NCI-H1694 (cell line): ENCODE data around the gene DNMT3A.

ENCODE experiments used
- DNase-seq: peaks from one replicate; lab custom pipeline; 2025; lab: John Stamatoyannopoulos, UW

The DNMT3A gene

DNA sequence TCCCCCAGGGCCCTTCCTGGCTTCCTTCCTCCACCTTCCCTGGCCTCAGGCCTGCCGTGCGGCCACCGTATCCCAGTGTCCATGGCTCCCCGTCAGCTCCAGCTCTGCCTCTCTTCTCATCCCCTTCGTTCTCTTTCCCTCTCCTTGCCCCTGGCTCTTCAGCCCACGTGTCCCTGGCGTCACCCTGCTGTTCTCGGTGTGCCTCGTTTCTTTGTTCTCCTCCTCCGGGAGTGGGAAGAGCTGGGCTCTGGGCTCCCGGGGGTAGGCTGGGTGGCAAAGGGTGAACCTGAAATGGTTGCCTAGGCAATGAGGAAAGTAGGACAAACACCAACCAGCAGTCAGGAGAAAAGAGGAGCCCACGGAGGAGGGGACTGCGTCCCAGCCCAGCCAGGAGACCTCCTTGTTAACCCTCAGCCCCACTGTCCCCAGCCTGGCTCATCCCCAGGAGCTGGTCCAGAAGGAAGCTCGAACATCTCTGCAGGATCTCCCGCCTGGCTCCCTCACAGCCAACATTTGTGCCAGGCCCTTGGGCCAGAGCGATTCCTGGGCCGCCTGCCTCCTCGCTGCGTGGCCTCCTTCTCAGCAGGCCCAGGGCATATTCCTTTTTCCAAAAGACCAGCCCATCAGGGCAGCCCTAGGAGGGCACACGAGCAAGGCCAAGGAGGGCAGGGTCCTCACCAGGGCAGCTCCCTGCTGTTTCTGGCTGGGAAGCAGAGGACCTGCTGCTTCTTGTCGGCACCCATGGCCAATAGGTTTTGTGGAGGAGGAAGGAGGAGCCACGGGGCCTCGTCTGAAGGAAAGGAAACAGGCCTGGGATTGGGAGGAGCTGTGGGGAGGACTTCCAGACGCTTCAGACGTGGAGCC is 30.9 kb upstream of the DNMT3A start:
- DNase-seq: no peak

DNA sequence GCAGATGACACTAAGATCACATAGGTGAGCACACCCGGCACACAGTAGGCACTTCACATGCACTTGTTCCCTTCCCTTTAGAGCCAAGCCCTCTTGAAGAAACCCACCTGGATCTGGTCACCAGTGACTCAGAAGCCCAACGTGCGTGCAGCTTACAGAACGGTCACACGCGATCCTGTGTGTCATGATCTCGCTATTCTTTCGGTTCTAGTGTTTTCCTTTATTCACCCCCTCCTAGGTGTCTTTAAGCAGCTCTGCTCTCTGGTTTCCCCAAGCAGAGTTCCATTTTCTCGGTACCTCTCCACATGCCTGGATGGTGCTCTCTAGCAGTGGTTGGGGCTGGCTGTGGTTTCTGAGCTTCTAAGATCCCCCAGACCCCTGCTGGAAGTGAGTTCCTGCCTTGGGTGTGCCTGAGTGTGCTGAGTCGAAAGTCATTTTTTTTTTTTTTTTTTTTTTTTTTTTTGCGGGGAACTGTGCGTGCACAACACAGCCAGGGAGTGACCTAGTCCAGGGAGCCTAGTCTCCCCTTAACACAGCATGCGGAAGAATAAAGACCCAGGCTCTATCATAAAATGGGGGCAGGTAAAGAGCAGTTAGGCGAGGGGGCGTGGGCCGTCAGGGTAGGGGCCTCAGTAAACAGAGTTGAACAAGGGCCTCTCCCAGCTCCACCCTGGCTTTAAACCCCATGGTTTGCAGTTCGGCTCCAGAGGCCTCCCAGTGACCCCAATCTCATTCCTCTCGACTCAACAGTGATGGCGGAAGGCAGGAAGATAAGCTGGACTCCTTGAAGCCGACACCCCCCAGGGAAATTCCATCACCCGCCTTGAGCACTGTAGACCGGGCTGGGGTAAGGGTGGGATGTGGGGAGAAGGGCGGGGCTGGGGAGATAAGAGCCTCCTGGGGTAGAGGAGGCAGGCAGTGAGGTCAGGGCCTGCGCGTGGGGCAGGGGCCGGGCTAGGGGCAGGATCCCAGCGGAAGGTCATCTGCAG is 29.8 kb upstream of the DNMT3A start:
- no peak for DNase-seq

DNA sequence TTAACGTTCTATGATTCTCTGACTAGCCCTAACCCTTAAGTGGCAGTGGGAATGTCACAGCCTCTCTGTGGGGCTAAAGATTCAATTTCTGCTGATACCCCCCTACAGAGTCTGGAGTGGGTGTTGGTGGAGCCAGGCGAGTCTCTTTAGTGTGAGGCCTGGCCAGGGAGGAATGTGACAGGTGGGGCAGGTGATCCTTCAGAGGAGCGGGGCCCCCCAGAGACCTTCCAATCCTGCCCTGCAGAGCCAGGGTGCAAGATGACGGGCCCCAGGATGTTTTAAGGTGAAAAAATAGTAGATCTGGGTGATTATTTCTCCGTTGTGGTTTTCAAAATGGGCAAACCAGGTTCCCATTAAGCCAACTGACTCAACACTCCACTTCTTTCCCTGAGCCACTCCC is 28.2 kb upstream of the DNMT3A start:
- DNase-seq: no peak

DNA sequence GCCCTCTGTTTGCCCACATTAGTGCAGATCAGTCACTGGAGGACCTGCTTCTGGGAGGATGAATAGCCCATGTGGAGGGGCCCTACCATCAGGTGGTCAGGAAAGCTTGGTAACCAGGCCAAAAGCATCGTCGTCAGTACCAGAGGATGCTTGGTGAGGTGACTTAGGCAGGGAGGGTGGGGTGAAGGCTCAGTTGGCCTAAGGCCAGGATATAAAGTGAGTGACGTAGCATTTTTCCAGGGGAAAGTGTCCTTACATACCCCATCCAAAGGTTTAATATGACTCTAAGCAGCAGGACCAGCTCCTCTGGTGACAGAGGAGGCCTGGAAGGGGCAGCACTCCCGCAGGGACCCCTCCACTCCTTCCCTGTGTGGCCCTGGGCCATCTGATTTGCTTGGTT is 27.7 kb upstream of the DNMT3A start:
- DNase-seq: no peak

DNA sequence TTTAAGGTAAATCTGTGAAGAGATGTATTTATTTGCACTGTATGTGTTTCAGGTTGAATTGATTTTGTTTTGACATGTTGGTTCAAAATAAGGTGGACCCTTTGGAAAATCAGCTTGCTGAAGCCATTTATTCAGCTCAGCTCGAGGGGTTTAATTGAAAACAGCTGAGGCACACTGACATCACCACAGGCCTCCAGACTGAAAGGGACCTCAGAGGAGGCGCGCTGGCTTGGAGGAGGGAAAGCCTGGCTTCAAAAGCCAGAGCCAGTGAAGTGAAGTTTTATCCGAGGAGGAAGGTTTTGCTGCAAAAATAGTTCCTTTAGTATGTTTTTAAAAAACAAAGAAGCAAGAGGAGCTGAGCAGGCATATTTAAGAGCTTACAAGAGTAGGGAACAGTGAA is 26.9 kb upstream of the DNMT3A start:
- no peak for DNase-seq

DNA sequence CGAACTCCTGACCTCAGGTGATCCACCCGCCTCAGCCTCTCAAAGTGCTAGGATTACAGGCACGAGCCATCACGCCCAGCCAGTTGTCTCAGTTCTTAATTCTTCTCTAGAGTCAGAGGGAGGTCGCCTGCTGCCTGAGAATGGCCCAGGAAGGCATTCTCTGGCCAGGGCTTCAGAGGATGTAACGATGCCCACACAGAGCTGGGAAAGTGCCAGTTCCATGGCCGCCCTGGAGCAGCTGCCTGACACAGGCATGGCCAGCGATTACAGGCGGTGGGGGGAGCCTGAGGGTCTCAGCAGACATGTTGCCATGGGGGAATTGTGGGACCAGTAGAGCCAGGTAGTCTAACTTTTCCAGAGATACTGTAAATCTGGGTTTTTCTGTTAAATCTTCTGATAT is 25.6 kb upstream of the DNMT3A start:
- DNase-seq: no peak

DNA sequence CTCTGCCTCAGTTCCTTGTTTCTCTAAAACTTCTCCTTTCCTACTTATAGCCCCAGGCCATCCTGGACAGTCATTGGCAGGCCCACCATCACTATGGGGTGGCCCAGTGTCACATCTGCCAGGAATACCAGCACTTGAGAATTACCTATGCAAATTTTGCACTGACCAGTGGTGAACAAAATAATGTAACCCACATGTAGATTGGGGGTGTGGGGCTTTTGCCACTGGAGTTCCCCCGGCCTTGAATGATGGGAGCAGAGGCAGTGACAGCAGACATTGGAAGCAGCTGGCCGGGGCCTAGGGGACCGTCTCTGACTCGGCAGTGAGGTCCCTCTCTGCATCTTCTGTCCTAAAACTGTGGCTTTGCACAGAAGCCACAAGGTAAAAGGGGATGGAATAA is 24.9 kb upstream of the DNMT3A start:
- DNase-seq: no peak

DNA sequence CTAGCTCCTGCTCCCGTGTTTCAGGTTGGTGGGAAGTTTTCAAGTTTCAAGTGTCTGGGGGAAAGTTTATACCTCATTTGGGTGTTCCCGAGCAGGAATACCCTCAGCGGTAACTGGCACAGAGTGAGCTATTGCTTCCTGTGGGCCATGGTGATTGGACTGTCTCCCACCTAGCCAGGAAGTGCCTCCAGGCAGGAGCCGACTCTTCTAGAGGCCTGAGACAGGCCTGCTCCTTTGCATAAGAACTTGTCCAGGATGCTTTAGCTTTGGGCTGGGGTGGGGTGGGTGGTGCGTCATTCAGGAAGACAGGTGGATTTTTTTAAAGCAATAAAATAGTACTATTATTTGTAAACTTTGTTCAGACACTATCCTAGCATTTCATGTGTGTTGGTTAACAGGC is 23.5 kb upstream of the DNMT3A start:
- DNase-seq: no peak

DNA sequence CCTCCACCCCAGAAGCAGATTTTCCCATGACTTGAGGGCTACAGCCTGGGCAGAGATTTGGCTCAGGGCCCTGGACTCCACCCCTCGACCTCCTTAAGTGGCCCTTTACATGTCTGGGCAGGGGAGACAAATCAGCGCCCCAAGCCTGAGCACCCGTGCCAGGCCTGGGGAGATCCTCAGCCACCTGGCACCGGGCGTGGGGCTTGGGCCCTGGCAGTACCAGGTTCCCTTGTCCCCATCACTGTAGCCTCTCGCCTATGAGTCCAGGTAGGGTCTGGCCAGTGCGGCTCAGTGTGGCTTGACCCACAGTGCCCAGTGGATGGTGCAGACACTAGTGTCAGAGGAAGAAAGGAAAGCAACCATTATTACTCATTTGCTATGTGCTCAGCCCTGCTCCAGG is 22.0 kb upstream of the DNMT3A start:
- DNase-seq: no peak

DNA sequence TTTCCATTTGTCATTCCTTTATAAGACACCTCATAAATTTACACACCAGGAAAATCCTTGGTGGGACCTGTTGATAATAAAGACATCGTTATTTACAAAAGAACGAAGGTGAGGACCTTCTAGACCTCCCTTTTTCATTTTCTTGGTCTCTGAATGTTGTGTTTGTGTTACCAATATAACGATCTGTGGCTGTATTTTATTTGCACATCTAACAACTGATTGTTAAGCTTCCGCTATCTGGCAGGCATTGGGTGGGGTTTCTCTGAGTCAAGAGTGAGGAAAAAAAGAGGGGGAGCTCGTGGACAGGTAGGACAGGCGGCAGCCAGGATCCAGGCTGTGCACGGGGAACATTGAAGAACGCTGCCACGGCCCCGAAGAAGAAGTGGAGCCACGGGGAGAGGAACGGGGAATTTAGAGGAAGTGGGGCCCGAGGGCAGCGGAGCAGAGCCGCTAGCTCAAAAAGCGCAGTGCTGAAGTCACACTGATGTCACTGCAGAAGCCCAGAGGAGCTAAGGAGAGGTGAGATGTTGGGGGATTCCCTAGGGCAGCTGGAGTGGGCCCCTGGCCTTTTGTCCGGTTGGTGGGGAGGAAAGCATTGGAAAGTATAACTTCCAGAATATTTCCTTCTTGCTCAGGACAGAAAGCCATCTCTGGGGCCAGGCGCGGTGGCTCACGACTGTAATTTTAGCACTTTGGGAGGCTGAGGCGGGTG is 20.9 kb upstream of the DNMT3A start:
- DNase-seq: no peak

DNA sequence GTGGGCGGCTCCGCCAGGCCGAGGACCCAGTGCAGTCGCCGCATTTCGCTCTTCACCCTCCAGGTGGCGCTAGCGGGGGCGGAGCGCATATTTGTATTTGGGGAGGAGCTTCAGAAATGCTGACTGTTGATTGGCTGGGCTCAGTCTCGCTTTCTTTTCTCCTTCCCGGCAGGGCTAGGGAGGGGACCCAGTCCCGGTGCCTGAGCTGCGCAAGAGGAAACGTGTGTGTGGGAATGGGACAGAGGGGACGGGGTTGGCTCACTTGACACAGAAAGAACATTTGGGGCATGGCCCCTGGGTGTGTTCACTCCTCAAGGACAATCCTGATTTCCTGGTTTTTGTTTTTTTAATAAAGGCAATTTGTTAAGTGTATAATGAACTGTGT is 20.3 kb upstream of the DNMT3A start:
- DNase-seq: peak; percentile 90

DNA sequence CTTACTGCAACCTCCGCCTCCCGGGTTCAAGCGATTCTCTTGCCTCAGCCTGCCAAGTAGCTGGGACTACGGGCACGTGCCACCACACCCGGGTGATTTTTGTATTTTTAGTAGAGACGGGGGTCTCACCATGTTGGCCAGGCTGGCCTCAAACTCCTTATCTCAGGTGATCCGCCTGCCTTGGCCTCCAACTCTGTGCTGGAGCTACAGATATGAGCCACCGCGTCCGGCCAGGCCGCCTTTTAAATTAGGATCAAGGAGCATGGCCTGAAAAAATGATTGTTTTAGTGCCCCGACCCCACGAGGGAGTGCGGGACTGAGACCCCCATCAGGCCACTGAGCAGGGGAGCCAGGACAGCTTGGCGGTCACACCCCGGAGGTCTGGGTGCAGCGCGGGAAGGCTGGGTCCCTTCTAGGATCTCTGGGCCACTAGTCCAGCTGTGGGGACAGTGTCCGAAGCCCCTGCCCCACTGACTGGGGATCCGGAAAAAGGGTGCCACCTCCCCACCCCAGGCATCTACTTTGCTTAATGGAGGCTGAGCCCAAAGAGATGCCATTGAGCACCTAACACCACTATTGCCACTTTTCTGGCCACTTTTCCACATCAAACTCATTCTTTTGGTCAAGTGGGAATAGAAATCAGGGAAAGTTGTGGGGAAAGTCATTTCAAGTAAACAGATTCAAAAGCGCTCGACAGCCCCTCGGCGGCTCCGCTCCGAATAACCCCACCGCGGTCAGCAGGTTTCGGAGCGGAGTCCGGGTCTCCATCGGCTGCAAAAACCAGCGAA is 19.7 kb upstream of the DNMT3A start:
- no peak for DNase-seq

DNA sequence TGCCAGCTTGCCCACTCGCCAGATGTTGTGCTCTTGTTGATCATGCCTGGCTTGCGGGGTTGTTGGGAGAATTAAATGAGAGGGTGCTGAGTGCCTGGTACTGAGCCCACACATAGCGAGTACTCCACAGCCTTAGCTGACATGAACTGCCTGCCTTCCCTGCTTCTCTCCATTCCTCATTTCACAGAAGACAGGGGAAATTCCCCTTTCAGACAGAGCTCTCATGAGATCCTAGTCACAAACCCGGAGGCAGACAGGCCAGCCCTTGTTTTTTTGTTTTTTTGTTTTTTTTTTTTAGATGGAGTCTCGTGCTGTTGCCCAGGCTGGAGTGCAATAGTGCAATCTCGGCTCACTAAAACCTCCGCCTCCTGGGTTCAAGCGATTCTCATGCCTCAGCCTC is 17.1 kb upstream of the DNMT3A start:
- DNase-seq: no peak

DNA sequence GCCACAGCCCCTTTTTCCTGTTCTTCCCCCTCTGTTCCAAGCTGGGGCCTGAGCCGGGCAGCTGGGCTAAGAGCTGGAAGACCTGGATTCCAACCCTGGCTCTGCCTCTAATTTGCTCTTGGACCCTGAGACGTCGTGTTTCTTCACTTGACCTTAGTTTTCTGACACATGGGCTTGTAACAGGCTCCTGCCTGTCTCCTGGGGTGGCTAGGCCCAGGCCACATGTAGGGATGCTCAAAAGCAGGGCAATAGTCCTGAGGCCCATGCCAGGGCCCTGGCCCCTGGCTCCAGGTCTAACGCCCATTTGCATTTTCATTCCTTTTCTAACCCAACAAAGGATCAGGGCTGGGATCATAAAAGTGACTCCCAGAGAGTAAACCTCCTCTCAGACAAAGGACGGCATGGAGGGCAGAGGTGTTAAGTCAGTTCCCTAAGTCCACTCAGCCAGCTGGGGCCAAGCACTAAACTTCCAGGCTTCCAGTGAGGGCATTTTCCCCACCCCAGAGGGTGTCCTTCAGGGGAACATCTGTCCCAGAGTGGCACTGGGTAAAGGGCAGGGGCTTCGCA is 16.6 kb upstream of the DNMT3A start:
- DNase-seq: no peak

DNA sequence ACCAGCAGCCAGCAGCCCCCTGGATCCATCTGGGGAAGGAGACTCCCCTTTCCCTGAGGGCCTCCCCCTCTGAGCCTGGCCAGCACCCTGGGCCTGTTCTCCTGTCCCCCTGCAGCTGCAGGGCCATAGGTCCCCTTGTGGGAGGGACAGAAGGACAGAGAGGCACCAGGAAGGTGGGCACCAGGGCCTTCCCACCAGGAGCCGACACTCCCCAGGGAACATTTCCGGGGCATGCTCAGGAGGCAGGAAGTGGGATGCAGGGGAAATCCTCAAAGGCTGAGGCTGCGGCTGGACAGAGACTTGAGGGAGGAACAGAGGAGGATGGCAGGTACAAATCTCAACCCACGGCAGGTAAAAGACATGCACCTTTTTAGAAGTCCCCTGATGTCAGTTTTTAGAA is 14.4 kb upstream of the DNMT3A start:
- no peak for DNase-seq

DNA sequence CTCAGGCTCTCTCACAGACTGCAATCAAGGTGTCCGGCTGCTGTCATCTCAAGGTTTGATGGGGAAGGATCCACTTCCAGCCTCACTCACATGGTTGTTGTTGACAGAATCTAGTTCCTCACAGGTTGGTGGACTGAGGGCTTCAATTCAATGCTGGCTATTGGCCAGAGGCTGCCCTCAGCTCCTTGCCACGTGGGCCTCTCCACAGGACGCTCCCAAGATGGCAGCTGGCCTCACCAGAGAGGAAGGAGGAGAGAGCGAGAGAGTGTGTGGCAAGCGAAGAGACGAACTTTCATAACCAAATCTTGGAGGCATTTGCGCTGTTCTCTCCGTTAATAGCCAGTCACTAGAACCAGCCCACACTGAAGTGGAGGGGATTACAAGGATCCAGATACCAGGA is 13.5 kb upstream of the DNMT3A start:
- no peak for DNase-seq

DNA sequence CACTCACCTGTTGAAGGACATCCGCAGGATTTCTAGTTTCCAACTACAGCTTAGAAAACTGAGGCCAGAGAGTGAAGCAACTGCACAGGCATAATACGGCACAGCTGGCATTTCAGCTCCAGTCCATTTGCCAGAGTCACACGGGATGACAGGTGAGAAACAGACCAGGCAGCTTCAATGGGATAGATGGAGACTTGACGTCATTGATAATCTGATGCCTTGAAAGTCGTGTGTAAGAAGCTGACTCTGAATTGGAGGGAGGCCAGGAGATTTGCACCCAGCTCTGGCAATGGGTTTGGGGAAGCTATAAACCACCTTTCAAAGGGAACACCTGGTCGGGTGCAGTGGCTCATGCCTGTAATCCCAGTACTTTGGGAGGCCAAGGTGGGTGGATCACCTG is 12.4 kb upstream of the DNMT3A start:
- no peak for DNase-seq

DNA sequence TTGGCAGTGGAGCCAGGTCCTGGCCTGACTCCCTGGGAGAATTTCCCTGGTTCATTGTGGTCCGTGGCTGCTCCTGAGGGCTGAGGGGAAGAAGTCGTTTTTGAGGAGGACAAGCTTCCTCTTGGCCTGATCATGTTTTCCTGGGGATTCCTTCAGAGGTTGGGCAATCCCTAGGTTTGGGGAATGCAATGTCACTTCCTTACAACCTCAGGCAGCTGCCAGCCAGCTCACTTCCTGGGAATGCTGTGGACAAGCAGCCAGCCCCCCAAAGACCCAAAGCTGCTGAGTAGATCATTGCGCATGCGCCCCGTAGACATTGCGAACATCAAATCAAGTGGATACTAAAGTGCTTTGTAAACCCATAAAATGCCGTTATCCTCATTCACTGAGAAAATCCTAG is 7.7 kb upstream of the DNMT3A start:
- no peak for DNase-seq

DNA sequence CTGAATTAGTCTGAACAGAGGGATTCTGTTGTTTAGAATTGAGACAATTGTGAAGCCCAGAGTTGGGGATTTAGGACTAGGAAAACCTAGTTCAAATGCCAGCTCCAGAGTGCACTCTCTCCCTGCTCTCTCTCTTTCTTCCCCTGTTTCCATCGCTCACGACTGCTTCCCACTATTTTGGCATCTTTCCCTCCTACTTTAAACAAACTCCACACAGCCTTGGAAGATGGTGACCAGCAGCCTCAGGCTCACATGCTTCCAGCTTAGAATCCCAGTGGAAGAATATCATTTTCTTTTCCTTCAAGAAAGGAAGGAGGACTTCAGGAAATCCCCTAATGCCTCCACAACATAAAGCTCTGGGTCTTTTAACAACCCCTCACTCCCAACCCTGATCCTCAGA is 6.1 kb upstream of the DNMT3A start:
- no peak for DNase-seq

DNA sequence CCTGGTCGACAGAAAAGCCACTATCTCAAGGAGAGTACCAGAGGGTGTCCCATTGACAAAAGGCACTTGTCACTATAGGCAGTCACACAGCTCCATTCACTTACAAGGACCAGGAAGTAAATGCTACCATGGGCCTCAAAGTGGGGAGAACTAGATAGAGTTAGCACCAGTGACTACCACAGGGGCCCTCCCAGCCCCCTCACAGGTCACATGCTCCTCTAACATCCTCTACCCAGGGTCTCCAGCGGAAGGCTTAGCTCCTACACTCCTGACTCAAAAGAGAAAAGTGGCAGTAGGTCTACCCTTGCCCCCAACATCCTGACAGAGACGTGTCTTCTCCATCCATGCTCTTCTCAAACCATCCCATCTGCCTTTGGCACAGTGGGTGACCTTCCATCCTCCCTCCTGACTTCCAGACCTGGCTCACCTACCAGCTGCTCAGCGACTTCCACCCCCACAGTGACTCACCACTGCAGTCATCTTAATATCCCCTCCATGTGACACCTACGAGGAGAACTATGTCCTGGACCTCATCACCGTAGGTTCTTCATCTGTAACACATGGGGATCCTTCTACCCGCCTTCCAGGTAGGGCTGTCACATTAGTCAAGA is 5.6 kb upstream of the DNMT3A start:
- no peak for DNase-seq
